NCI-H2171 (cell line): ENCODE data around the gene LILRB4.
"Not testable (repeated sequence)": the region's sequence is repeated elsewhere in the genome, so short reads cannot be mapped to it uniquely, and the experiment has no call there.

Experiments used
- DNase-seq: peaks from one replicate; lab custom pipeline; 2025; lab: John Stamatoyannopoulos, UW

Gene LILRB4

GRCh38 chr19:54696117-54696548 is 33.3 kb downstream of the LILRB4 start:
- no peak for DNase-seq

GRCh38 chr19:54696766-54697165 is 34.0 kb downstream of the LILRB4 start:
- no peak for DNase-seq

- not testable (repeated sequence) for DNase-seq
These were observed 34.9 kb downstream of the LILRB4 start for GRCh38 chr19:54697716-54698115.

- no peak for DNase-seq
These were observed 42.1 kb downstream of the LILRB4 start for GRCh38 chr19:54704928-54705327.

- DNase-seq, result no peak
These were observed 45.2 kb downstream of the LILRB4 start for GRCh38 chr19:54707962-54708361.

- DNase-seq, result no peak
These were observed 46.0 kb downstream of the LILRB4 start for GRCh38 chr19:54708781-54709180.

- no peak for DNase-seq
These were observed 46.6 kb downstream of the LILRB4 start for GRCh38 chr19:54709212-54709948.

- DNase-seq, result not testable (repeated sequence)
These were observed 47.2 kb downstream of the LILRB4 start for GRCh38 chr19:54709956-54710355.
